Measurements from ENCODE around the gene NLRP3. TPM values are rescaled to one million over a fixed set of nuclear protein-coding genes. Genes with fewer than 3 reads are reported as not detected.

The NLRP3 gene
- total and polyA plus RNA-seq, 9 of the 15 experiments (the other 6 are each of a cell fraction or from before 2014, with no cell fraction given): not detected

DNA sequence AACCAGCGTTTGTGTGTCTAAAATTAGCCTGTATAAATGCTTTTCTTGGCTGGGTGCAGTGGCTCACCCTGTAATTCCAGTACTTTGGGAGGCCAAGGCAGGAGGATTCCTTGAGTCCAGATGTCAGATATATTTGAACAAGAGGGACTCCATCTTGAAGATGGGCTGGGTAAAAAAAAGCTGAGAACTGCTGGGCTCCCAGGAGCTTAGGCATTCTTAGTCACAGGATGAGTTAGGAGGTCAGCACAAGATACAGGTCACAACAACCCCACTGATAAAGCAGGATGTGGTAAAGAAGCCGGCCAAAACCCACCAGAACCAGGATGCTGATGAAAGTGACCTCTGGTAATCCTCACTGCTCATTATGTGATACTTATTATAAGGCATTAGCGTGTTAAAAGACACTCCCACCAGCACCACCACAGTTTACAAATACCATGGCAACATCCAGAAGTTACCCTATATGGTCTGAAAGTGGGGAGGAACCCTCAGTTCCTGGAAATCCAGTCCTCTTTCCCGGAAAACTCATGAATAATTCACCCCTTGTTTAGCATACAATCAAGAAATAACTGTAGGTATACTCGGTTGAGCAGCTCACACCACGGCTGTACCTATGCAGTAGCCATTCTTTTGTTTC lies 48.1 kb upstream of the NLRP3 start (continued):
- TF ChIP-seq, protein P1, sequence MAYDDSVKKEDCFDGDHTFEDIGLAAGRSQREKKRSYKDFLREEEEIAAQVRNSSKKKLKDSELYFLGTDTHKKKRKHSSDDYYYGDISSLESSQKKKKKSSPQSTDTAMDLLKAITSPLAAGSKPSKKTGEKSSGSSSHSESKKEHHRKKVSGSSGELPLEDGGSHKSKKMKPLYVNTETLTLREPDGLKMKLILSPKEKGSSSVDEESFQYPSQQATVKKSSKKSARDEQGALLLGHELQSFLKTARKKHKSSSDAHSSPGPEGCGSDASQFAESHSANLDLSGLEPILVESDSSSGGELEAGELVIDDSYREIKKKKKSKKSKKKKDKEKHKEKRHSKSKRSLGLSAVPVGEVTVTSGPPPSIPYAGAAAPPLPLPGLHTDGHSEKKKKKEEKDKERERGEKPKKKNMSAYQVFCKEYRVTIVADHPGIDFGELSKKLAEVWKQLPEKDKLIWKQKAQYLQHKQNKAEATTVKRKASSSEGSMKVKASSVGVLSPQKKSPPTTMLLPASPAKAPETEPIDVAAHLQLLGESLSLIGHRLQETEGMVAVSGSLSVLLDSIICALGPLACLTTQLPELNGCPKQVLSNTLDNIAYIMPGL (CRISPR knock-in tag; IDR thresholded peaks at IDR 0.05): no peak
- TF ChIP-seq PHF21A (IDR thresholded peaks at IDR 0.05; ENCODE audit: borderline replicate concordance, low read depth): no peak
- TF ChIP-seq, protein P2, sequence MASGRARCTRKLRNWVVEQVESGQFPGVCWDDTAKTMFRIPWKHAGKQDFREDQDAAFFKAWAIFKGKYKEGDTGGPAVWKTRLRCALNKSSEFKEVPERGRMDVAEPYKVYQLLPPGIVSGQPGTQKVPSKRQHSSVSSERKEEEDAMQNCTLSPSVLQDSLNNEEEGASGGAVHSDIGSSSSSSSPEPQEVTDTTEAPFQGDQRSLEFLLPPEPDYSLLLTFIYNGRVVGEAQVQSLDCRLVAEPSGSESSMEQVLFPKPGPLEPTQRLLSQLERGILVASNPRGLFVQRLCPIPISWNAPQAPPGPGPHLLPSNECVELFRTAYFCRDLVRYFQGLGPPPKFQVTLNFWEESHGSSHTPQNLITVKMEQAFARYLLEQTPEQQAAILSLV (tag; IDR thresholded peaks at IDR 0.05): peak; percentile 99
- no peak for TF ChIP-seq HDAC3 (IDR thresholded peaks at IDR 0.05; ENCODE audit: borderline replicate concordance, partially characterized antibody)
- TF ChIP-seq, protein P3, sequence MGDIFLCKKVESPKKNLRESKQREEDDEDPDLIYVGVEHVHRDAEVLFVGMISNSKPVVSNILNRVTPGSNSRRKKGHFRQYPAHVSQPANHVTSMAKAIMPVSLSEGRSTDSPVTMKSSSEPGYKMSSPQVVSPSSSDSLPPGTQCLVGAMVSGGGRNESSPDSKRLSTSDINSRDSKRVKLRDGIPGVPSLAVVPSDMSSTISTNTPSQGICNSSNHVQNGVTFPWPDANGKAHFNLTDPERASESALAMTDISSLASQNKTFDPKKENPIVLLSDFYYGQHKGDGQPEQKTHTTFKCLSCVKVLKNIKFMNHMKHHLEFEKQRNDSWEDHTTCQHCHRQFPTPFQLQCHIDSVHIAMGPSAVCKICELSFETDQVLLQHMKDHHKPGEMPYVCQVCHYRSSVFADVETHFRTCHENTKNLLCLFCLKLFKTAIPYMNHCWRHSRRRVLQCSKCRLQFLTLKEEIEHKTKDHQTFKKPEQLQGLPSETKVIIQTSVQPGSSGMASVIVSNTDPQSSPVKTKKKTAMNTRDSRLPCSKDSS (IDR thresholded peaks at IDR 0.05; ENCODE audit: low read depth, partially characterized antibody): no peak
- no peak for TF ChIP-seq KAT7 (CRISPR knock-in tag; IDR thresholded peaks at IDR 0.05; ENCODE audit: borderline replicate concordance)
- TF ChIP-seq, protein P4, sequence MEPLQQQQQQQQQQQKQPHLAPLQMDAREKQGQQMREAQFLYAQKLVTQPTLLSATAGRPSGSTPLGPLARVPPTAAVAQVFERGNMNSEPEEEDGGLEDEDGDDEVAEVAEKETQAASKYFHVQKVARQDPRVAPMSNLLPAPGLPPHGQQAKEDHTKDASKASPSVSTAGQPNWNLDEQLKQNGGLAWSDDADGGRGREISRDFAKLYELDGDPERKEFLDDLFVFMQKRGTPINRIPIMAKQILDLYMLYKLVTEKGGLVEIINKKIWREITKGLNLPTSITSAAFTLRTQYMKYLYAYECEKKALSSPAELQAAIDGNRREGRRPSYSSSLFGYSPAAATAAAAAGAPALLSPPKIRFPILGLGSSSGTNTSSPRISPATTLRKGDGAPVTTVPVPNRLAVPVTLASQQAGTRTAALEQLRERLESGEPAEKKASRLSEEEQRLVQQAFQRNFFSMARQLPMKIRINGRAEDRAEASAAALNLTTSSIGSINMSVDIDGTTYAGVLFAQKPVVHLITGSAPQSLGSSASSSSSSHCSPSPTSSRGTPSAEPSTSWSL (CRISPR knock-in tag; IDR thresholded peaks at IDR 0.05; ENCODE audit: borderline replicate concordance): peak; percentile 98
- TF ChIP-seq ETS2 (tag; IDR thresholded peaks at IDR 0.05; ENCODE audit: borderline replicate concordance, poor library complexity, severe bottlenecking): peak; percentile 80
- TF ChIP-seq FOXA1 (IDR thresholded peaks at IDR 0.05; ENCODE audit: borderline replicate concordance): no peak
- TF ChIP-seq, protein P5, sequence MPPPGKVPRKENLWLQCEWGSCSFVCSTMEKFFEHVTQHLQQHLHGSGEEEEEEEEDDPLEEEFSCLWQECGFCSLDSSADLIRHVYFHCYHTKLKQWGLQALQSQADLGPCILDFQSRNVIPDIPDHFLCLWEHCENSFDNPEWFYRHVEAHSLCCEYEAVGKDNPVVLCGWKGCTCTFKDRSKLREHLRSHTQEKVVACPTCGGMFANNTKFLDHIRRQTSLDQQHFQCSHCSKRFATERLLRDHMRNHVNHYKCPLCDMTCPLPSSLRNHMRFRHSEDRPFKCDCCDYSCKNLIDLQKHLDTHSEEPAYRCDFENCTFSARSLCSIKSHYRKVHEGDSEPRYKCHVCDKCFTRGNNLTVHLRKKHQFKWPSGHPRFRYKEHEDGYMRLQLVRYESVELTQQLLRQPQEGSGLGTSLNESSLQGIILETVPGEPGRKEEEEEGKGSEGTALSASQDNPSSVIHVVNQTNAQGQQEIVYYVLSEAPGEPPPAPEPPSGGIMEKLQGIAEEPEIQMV (tag; conservative IDR thresholded peaks at IDR 0.05; ENCODE audit: low read depth): 0 out of 2 replicates have a peak, but pooled peaks have one; percentile 20
- TF ChIP-seq MYNN (IDR thresholded peaks at IDR 0.05): no peak
- TF ChIP-seq MYNN (CRISPR knock-in tag; IDR thresholded peaks at IDR 0.05): no peak
- 0 out of 2 replicates have a peak, but pooled peaks have one; percentile 42 for TF ChIP-seq GABPB1 (CRISPR knock-in tag; IDR thresholded peaks at IDR 0.05)
- TF ChIP-seq TEAD2 (tag; IDR thresholded peaks at IDR 0.05): 0 out of 2 replicates have a peak, but pooled peaks have one; percentile 44
- TF ChIP-seq ZNF384 (IDR thresholded peaks at IDR 0.05; ENCODE audit: low read depth, low read length): 0 out of 2 replicates have a peak, but pooled peaks have one; percentile 15
- TF ChIP-seq, protein P6, sequence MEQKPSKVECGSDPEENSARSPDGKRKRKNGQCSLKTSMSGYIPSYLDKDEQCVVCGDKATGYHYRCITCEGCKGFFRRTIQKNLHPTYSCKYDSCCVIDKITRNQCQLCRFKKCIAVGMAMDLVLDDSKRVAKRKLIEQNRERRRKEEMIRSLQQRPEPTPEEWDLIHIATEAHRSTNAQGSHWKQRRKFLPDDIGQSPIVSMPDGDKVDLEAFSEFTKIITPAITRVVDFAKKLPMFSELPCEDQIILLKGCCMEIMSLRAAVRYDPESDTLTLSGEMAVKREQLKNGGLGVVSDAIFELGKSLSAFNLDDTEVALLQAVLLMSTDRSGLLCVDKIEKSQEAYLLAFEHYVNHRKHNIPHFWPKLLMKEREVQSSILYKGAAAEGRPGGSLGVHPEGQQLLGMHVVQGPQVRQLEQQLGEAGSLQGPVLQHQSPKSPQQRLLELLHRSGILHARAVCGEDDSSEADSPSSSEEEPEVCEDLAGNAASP (IDR thresholded peaks at IDR 0.05): no peak
- no peak for TF ChIP-seq SMARCA5 (IDR thresholded peaks at IDR 0.05)
- peak; percentile 5; the same call in 1 of the 2 replicates for TF ChIP-seq BHLHE40 (IDR thresholded peaks at IDR 0.05; ENCODE audit: low read length)
- TF ChIP-seq TCFL5 (CRISPR knock-in tag; conservative IDR thresholded peaks at IDR 0.05): peak; percentile 99

Measured in K562 (cell line).